Lower leg skin (tissue), 4 donors: ENCODE results near the gene PRPF40A. TPM values are rescaled to one million over a fixed set of nuclear protein-coding genes. Genes with fewer than 3 reads are reported as not detected.

Experiments
- DNase-seq, 2 donors: peaks; one replicate each; pipeline ENCODE4 v3.0.0-alpha.2; 2019; ENCODE audit warnings: low spot score in 2 of 2
- H3K4me3 ChIP-seq: fragments of 200-600 bp; sonication (generic); 2 replicates; pipeline ENCODE4 v1.5.1; 2017; ENCODE audit warnings: mild to moderate bottlenecking, low read depth; ENCODE audit not compliant: poor library complexity, severe bottlenecking
- POLR2A ChIP-seq, 2 donors: fragments of 450-650 bp; IDR thresholded peaks; one replicate each; pipeline ENCODE4 v1.6.1; 2016 to 2017; ENCODE audit warnings: antibody characterized with exemption in 2 of 2, mild to moderate bottlenecking in 1 of 2, moderate library complexity in 1 of 2
- WGBS, 2 donors: methylation state at CpG; one replicate each; pipeline ENCODE4 v1.1.5; 2018; 5-methylcytosine and 5-hydroxymethylcytosine counted together
- intact Hi-C: fragments of 100-400 bp; cut with DNase I; formaldehyde crosslinking; loops from one replicate; pipeline ENCODE4 v1.15.0; 2023; ENCODE audit warnings: low total_unique reads
- total RNA-seq, 4 donors: library from RNA; depleted of rRNA; stranded (reverse); fragments of >200 nt; gene quantifications; one replicate each; pipeline ENCODE4 v1.1.0, GENCODE V29; 2016
- TF ChIP-seq, protein P1 (sequence below), 3 donors: fragments of 450-650 bp; IDR thresholded peaks; one replicate each; pipeline ENCODE4 v1.5.1; 2016; ENCODE audit warnings: antibody characterized with exemption in 3 of 3, mild to moderate bottlenecking in 3 of 3, moderate library complexity in 2 of 3

The PRPF40A gene
- total RNA-seq, 4 donors from 2014 or later, result 70.9 to 137 (median 83.2) TPM

- no peak overlapping the region for H3K4me3 ChIP-seq
- DNase-seq, result no peak
- WGBS, 2 donors, result 95 to 97% methylated on average over 4 of the region's 4 CpGs
- intact Hi-C loops, result no loop called here
- TF ChIP-seq, protein P1, sequence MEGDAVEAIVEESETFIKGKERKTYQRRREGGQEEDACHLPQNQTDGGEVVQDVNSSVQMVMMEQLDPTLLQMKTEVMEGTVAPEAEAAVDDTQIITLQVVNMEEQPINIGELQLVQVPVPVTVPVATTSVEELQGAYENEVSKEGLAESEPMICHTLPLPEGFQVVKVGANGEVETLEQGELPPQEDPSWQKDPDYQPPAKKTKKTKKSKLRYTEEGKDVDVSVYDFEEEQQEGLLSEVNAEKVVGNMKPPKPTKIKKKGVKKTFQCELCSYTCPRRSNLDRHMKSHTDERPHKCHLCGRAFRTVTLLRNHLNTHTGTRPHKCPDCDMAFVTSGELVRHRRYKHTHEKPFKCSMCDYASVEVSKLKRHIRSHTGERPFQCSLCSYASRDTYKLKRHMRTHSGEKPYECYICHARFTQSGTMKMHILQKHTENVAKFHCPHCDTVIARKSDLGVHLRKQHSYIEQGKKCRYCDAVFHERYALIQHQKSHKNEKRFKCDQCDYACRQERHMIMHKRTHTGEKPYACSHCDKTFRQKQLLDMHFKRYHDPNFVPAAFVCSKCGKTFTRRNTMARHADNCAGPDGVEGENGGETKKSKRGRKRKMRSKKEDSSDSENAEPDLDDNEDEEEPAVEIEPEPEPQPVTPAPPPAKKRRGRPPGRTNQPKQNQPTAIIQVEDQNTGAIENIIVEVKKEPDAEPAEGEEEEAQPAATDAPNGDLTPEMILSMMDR (IDR thresholded peaks at IDR 0.05), result no peak
- no peak for TF ChIP-seq POLR2A (IDR thresholded peaks at IDR 0.05)
These were observed 24.2 kb downstream of the PRPF40A start for GRCh38 chr2:152693033-152693432.

DNA sequence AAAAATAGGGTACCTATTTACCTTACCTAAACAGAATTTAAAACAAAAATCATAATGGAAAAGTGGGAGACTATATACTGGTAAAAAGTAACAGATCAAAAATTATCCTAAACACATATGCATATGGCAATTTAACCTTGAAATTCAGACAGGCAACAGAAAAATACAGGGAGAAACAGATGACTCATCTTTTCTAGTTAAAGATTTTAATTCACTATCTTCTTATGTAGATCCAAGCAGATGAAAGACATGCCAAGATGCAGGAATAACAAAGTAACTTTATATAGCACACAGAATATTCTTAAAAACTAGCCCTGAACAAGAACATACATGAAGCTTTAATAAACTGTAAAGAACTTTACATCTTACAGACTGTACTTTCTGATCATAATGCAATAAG lies 30.9 kb downstream of the PRPF40A start:
- intact Hi-C loops, result no loop called here
- H3K4me3 ChIP-seq, result no peak overlapping the region

GRCh38 chr2:152683400-152683799 lies 33.9 kb downstream of the PRPF40A start:
- no peak for DNase-seq
- intact Hi-C loops, result no loop called here
- no peak for TF ChIP-seq POLR2A (IDR thresholded peaks at IDR 0.05)
- TF ChIP-seq, protein P1 (IDR thresholded peaks at IDR 0.05), result no peak

More for the DNA sequence above, 30.9 kb downstream of the PRPF40A start:
- no peak for DNase-seq
- no peak for TF ChIP-seq POLR2A (IDR thresholded peaks at IDR 0.05)
- TF ChIP-seq, protein P1 (IDR thresholded peaks at IDR 0.05), result no peak

DNA sequence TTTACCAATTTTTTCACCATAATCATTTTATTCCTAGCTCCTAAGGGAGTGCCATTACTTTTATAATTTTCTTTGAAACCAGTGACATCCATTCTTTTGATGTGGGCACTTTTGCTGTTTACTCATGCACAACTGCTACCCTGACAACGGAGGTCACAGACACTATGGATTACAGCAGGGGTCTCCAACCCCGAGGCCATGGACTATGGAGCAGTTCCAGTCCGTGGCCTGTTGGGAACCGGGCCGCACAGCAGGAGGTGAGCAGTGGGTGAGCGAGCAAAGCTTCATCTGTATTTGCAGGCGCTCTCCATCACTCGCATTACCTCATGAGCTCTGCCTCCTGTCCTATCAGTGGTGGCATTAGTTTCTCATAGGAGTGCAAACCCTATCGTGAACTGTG lies 34.6 kb downstream of the PRPF40A start:
- no peak overlapping the region for H3K4me3 ChIP-seq
- intact Hi-C loops, result no loop called here
- DNase-seq, result no peak
- WGBS, 2 donors, result 94 to 98% methylated on average over 9 of the region's 9 CpGs
- TF ChIP-seq, protein P1 (IDR thresholded peaks at IDR 0.05), result no peak
- no peak for TF ChIP-seq POLR2A (IDR thresholded peaks at IDR 0.05)

More at GRCh38 chr2:152683400-152683799, 33.9 kb downstream of the PRPF40A start:
- H3K4me3 ChIP-seq, result no peak overlapping the region

DNA sequence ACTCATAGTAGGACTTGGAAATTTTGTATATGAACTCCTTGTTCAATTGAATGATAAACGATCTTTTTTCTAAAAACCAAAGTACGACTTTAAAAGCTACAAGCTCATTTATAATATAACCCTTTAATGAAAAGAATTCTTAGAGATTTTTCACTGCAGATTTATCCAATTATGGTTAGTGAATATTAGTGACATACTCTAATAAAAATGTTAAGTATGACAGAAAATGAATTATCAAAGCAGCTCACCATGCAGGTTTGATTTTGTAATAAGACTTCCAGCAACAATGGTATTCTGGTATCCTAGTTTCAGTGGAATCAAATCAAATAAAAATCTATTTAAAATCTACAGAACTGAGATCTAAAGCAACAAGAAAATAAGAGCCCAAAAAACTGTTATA lies 38.5 kb downstream of the PRPF40A start:
- TF ChIP-seq, protein P1 (IDR thresholded peaks at IDR 0.05), result no peak
- TF ChIP-seq POLR2A (IDR thresholded peaks at IDR 0.05), result no peak
- no peak for DNase-seq
- no peak overlapping the region for H3K4me3 ChIP-seq
- intact Hi-C loops, result no loop called here
- WGBS, 2 donors, result 79 to 81% methylated on average over 2 of the region's 2 CpGs

- TF ChIP-seq, protein P1 (IDR thresholded peaks at IDR 0.05), result no peak
- no peak for TF ChIP-seq POLR2A (IDR thresholded peaks at IDR 0.05)
- no peak for DNase-seq
- H3K4me3 ChIP-seq, result no peak overlapping the region
- WGBS, 2 donors, result 93% methylated on average over 3 of the region's 3 CpGs
- intact Hi-C loops, result no loop called here
These were observed 40.8 kb downstream of the PRPF40A start for GRCh38 chr2:152676461-152676860.
